PC-9 (cell line): Measurements from ENCODE around the gene RAP1B.

ENCODE experiments used
- CTCF ChIP-seq: fragments of 200-600 bp; sonication (generic); conservative IDR thresholded peaks from 2 replicates; pipeline ENCODE4 v1.6.1; 2017; ENCODE audit warnings: mixed run types, antibody characterized with exemption, mild to moderate bottlenecking, moderate library complexity
- EZH2 ChIP-seq: fragments of 200-600 bp; sonication (generic); IDR thresholded peaks from 2 replicates; pipeline ENCODE4 v1.8.0; 2017; ENCODE audit warnings: antibody characterized with exemption, low read depth

- no peak for TF ChIP-seq CTCF
- TF ChIP-seq EZH2 = no peak
These were observed at the start of gene RAP1B for GRCh38 chr12:68610370-68611093.
